OCI-LY1 (cell line): ENCODE results near the gene MAD2L1BP.

Experiments
- H2AFZ ChIP-seq: fragments of 200-600 bp; sonication (generic), shearing (Covaris generic); 2 replicates; pipeline ENCODE4 v1.6.0; 2014; ENCODE audit warnings: antibody characterized with exemption, mild to moderate bottlenecking, low read length
- H3F3A ChIP-seq: fragments of 200-600 bp; sonication (generic), shearing (Covaris generic); 2 replicates; pipeline ENCODE4 v1.6.0; 2014; ENCODE audit warnings: mild to moderate bottlenecking, antibody characterized with exemption, low read length, moderate library complexity; ENCODE audit not compliant: insufficient read depth
- H3K27ac ChIP-seq: fragments of 200-600 bp; sonication (generic); 2 replicates; pipeline ENCODE4 v1.5.1; 2014; ENCODE audit warnings: low read length, mixed run types, mild to moderate bottlenecking, low read depth; ENCODE audit not compliant: poor library complexity, severe bottlenecking
- H3K27me3 ChIP-seq: fragments of 200-600 bp; sonication (generic); 2 replicates; pipeline ENCODE4 v1.6.0; 2014; ENCODE audit warnings: antibody characterized with exemption, mild to moderate bottlenecking, low read length, moderate library complexity; ENCODE audit not compliant: insufficient read depth
- H3K36me3 ChIP-seq: fragments of 200-600 bp; sonication (generic); 2 replicates; pipeline ENCODE4 v1.6.1; 2014; ENCODE audit warnings: mild to moderate bottlenecking, antibody characterized with exemption, low read length, moderate library complexity, mixed read lengths; ENCODE audit not compliant: insufficient read depth
- H3K4me1 ChIP-seq: fragments of 200-600 bp; sonication (generic); 2 replicates; pipeline ENCODE4 v1.5.1; 2014; ENCODE audit warnings: mild to moderate bottlenecking, low read length, moderate library complexity; ENCODE audit not compliant: insufficient read depth, severe bottlenecking
- H3K4me2 ChIP-seq: fragments of 200-600 bp; sonication (generic), shearing (Covaris generic); 2 replicates; pipeline ENCODE4 v1.6.1; 2014; ENCODE audit warnings: low read length
- H3K4me3 ChIP-seq: fragments of 200-600 bp; sonication (generic); 2 replicates; pipeline ENCODE4 v1.5.1; 2014; ENCODE audit warnings: low read length, low read depth, mild to moderate bottlenecking, mixed read lengths; ENCODE audit not compliant: poor library complexity, severe bottlenecking
- H3K79me2 ChIP-seq: fragments of 200-600 bp; shearing (Covaris generic); 2 replicates; pipeline ENCODE4 v1.6.1; 2016; ENCODE audit warnings: mixed run types, low read length, mixed read lengths; ENCODE audit not compliant: insufficient read depth
- H3K9ac ChIP-seq: fragments of 200-600 bp; sonication (generic), shearing (Covaris generic); 2 replicates; pipeline ENCODE4 v1.6.1; 2014; ENCODE audit warnings: mild to moderate bottlenecking, low read length, mixed read lengths
- H3K9me2 ChIP-seq: fragments of 200-600 bp; sonication (generic), shearing (Covaris generic); 2 replicates; pipeline ENCODE4 v1.6.1; 2014; ENCODE audit warnings: low read depth, mild to moderate bottlenecking, low read length, mixed read lengths
- H3K9me3 ChIP-seq: fragments of 200-600 bp; shearing (Covaris generic); 2 replicates; pipeline ENCODE4 v1.6.1; 2014; ENCODE audit warnings: low read length, mixed read lengths
- H4K20me1 ChIP-seq: fragments of 200-600 bp; sonication (generic), shearing (Covaris generic); 2 replicates; pipeline ENCODE4 v1.6.0; 2016; ENCODE audit warnings: mild to moderate bottlenecking, low read length; ENCODE audit not compliant: insufficient read depth
- CTCF ChIP-seq: fragments of 200-600 bp; sonication (generic), shearing (Covaris generic); IDR thresholded peaks from 2 replicates; pipeline ENCODE4 v1.5.1; 2017; ENCODE audit warnings: mild to moderate bottlenecking, antibody characterized with exemption, low read length, moderate library complexity, mixed read lengths
- EZH2 ChIP-seq: fragments of 200-600 bp; sonication (generic), shearing (Covaris generic); IDR thresholded peaks from 2 replicates; pipeline ENCODE4 v1.8.0; 2017; ENCODE audit warnings: borderline replicate concordance, mixed run types, mild to moderate bottlenecking, antibody characterized with exemption, low read length, moderate library complexity, mixed read lengths

MAD2L1BP gene

GRCh38 chr6:43678341-43678740, 42.7 kb downstream of the MAD2L1BP start:
- Histone ChIP-seq H2AFZ (no peak overlapping the region), H3K4me3 (no peak overlapping the region), H3K36me3 (peaks cover 90% of the 10 kb centered on the region), H3K9me3 (no peaks in the 10 kb centered on the region), H3K27ac (no peak overlapping the region), H3K27me3 (no peaks in the 10 kb centered on the region), H3K9me2 (no peaks in the 10 kb centered on the region), H3K9ac (no peak overlapping the region), H3K4me1 (no peaks in the 10 kb centered on the region), H3F3A (no peaks in the 10 kb centered on the region), H3K4me2 (no peak overlapping the region), H3K79me2 (peaks cover 11% of the 10 kb centered on the region), H4K20me1 (no peaks in the 10 kb centered on the region)
- TF ChIP-seq CTCF (no peak), EZH2 (no peak)

GRCh38 chr6:43679057-43679456, 43.4 kb downstream of the MAD2L1BP start:
- peaks cover 82% of the 10 kb centered on the region for H3K36me3 ChIP-seq
- H4K20me1 ChIP-seq = no peaks in the 10 kb centered on the region
- TF ChIP-seq EZH2 = no peak
- no peak for TF ChIP-seq CTCF

GRCh38 chr6:43680308-43681200, 44.9 kb downstream of the MAD2L1BP start:
- Histone ChIP-seq H3K27ac (no peak overlapping the region), H3K4me3 (no peak overlapping the region), H4K20me1 (no peaks in the 10 kb centered on the region), H3K36me3 (peaks cover 67% of the 10 kb centered on the region), H3K4me2 (no peak overlapping the region), H3K4me1 (peaks cover 20% of the 10 kb centered on the region), H2AFZ (no peak overlapping the region), H3F3A (no peaks in the 10 kb centered on the region), H3K27me3 (no peaks in the 10 kb centered on the region), H3K79me2 (peaks cover 28% of the 10 kb centered on the region), H3K9me2 (no peaks in the 10 kb centered on the region), H3K9me3 (no peaks in the 10 kb centered on the region), H3K9ac (no peak overlapping the region)
- TF ChIP-seq CTCF = no peak

More at GRCh38 chr6:43679057-43679456, 43.4 kb downstream of the MAD2L1BP start:
- Histone ChIP-seq H2AFZ (no peak overlapping the region), H3K9me2 (no peaks in the 10 kb centered on the region), H3K9me3 (no peaks in the 10 kb centered on the region), H3K9ac (no peak overlapping the region), H3F3A (no peaks in the 10 kb centered on the region), H3K4me3 (no peak overlapping the region), H3K27ac (no peak overlapping the region), H3K4me2 (no peak overlapping the region), H3K79me2 (peaks cover 17% of the 10 kb centered on the region), H3K4me1 (peaks cover 6% of the 10 kb centered on the region), H3K27me3 (no peaks in the 10 kb centered on the region)
